ENCODE data around the gene NDUFS3.
A peak's percentile ranks its signal among the peaks of the same experiment; 100 is the strongest.
"Not testable (repeated sequence)": the region's sequence is repeated elsewhere in the genome, so short reads cannot be mapped to it uniquely, and the experiment has no call there.

Gene NDUFS3

DNA sequence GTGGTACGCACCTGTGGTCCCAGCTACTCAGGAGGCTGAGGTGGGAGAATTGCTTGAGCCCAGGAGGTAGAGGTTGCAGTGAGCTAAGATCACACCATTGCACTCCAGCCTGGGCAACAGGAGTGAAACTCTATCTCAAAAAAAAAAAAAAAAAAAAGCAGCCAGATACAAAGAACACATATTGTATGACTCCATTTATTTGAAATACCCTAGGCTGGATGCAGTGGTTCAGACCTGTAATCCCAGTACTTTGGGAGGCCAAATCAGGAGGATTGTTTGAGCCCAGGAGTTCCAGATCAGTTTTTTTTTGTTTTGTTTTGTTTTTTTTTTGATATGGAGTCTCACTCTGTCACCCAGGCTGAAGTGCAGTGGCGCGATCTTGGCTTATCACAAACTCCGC lies 16.5 kb upstream of the NDUFS3 start:
- not testable (repeated sequence) for DNase-seq

DNA sequence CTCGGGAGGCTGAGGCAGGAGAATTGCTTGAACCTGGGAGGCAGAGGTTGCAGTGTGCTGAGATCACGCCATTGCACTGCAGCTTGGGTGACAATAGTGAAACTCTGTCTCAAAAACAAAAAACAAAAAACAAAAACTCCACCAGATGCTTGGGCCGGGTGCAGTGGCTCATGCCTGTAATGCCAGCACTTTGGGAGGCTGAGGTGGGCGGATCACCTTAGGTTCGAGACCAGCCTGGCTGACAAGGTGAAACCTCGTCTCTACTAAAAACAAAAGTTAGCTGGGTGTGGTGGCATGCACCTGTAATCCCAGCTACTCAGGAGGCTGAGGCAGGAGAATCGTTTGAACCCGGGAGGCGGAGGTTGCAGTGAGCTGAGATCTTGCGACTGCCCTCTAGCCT lies 14.5 kb upstream of the NDUFS3 start:
- DNase-seq: not testable (repeated sequence)

DNA sequence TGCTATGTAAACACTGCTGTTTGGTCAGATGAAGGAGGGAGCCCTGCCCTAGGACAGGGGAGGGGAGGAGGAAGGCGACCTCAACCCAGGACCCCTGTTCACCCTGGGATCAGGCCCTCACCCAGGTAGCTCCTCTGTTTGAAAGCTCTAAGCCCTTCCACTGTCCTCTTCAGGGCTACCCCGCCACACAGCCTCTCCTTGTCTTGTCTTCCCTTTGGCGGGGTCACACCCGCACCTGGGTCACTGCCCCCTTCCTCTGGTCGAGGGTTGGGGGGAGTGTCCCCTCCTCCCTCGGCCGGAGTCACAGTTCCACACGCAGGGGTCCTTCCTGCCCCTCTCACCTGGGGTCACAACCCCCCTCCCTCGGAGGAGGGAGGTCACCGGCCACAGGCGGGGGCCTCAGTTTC lies 13.9 kb upstream of the NDUFS3 start:
- no peak for DNase-seq

DNA sequence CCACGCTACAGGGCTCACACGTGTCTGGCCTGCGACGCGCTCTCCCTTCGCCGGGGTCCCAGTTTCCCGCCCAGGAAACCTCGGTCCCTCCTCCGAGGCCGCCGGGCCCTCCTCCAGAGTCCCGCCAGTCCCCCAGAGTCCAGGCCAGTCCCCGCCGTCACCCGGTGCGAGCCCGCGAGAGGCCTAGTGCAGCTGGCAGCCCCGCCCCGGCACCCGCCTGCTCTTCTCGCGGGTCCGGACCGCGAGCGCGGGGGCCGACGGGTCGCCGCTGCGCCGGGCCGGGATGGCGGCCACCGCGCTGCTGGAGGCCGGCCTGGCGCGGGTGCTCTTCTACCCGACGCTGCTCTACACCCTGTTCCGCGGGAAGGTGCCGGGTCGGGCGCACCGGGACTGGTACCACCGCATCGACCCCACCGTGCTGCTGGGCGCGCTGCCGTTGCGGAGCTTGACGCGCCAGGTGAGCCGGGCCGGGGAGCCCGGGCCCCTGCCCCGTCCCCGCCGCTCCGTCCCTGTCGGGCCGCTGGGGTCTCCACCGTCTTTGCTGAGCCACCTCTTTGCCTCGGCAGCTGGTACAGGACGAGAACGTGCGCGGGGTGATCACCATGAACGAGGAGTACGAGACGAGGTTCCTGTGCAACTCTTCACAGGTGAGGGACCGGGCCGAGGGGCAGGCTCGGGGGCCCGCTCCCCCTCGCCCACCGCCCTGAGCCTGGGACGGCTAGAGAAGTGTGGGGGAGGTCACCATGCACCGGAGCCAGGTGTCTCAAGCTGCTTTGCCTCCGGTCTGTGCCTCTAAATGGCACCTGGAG lies 13.3 kb upstream of the NDUFS3 start, which contains the start of gene PTPMT1:
Gene PTPMT1, plus strand, starts transcription at position 260 of the 809 bp plus-strand sequence. Its CDS starts 24 bp downstream, at position 284.
- peak; percentile 41 for DNase-seq

DNA sequence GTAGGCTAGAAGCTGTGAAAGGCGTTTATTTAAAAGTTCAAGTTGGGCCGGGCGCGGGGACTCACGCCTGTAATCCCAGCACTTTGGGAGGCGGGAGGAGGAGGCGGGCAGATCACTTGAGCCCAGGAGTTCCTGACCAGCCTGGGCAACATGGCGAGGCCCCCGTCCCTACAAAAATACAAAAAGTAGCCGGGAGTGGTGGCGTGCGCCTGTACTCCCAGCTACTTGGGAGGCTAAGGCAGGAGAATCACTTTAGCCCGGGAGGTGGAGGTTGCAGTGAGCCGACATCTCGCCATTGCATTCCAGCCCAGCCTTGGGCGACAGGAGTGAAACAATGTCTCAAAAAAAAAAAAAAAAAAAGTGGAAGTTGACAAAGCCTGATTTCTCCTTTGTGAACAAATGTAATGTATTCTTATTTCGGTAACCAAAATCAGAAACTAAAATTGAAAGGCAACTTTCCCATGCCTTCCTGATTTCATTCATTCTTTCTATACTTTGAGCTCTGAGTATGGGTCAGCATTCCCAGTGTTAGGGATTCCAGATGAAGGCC lies 12.7 kb upstream of the NDUFS3 start:
- no peak for DNase-seq

DNA sequence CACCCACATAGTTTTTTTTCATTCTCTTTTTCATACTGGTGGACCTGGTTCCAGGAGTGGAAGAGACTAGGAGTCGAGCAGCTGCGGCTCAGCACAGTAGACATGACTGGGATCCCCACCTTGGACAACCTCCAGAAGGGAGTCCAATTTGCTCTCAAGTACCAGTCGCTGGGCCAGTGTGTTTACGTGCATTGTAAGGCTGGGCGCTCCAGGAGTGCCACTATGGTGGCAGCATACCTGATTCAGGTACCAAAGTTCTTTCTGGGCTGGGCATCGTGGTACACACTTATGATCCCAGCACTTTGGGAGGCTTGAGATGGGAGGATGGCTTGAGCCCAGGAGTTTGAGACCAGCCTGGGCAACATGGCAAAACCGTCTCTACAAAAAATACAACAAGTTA lies 9.2 kb upstream of the NDUFS3 start:
- DNase-seq: no peak

DNA sequence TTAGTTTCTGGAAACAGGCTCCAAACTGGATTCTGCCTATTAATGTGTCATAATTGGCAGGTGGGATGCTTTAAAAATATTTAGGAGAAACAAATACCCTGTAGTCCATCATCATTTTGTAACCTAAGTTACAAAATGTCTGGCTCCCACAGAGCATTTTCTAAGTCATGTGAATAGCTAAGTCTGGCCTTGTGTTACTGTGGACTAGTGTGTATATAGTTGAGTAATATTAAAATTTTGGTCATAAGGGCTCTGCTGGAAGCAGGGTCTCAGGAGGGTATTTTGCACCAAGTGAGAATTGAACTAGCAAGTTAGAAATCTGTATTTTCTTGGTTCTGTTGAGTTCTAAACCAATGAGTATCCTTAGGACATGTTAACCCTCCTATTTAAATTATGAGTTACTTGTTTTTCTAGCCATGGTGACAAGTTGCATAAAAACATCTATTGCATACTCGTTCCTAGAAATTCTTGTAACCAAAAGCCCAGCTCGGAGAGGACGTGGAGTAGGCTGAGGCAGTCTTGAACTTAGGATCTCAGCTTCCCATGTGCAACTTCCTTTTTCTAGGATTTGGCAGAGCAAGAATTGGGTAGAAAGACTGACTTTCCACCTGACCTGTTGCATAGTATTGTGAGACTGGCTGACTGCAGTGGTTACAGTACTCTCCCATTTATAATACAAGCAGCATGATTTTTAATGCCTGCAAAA lies 8.1 kb upstream of the NDUFS3 start:
- DNase-seq: no peak

DNA sequence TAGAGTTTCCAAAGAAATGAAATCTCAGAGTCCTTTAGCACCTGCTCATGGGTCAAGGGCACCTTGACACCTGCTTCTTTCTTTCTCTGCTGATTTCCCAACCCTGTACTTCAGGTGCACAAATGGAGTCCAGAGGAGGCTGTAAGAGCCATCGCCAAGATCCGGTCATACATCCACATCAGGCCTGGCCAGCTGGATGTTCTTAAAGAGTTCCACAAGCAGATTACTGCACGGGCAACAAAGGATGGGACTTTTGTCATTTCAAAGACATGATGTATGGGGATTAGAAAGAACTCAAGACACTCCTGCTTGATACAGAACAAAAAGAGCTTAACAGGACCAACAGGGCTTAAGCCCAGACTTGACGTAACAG lies 7.5 kb upstream of the NDUFS3 start:
- no peak for DNase-seq

DNA sequence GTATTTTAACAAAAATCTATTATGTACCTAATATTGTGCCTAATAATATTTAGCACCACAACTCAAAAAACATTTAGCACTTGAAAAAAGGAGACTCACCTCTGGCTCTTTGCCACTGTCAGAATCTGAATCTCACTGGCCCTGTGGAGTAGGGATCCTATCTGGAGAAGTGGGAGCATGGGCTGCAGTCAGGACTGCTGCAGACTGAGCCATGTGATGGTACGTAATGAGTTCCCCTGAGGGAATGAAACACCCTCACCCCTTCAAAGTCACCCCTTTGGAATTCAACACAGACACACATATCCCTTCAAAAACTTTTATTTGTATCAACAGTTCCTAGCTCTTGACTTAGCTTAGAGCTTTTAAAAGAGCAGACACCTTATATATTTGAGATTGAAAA lies 7.0 kb upstream of the NDUFS3 start:
- DNase-seq: no peak

DNA sequence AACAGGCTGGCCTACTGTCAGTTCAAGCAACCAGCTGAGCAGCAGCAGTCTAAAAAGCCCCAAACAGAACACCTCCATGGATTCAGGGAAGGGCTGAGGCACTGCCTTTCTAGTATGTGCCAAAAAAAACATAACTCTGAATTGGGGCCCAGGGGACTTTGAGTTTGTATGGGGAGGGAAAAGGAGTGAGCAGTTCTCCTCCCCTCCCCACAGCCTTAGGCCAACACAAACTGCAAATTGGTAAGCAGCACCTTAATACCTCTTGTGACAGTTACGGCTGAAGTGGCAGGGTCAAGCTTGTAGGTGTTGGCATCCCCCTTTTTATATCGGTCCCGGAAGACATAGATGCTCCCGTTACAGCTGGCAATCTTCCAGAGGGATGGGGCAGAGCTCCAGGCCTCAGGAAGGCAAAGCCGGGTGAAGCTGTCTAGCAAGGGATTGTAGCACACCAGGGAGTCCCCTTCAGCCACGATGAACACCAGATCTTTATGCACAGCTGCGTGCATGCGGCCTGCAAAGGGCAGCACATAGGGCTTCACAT lies 6.1 kb upstream of the NDUFS3 start:
- peak; percentile 33 for DNase-seq

DNA sequence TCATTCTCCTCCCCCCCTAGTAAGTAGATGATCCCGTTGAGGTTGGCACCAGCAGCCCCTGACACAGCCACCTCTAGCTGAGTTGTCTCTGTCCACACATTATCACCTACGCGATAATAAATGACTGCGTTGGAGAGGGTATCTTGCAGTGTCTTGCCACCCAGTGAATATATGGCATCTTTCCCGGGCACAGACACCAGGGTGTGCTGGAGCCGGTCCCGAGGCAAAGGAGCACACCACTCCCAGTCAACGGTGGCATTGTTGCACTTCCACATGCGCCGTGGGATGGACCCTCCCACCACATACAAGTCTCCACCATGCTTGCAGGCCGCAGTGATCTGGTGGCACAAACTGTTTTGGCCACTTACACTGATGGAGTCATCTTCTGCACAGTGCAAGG lies 5.6 kb upstream of the NDUFS3 start:
- no peak for DNase-seq

DNA sequence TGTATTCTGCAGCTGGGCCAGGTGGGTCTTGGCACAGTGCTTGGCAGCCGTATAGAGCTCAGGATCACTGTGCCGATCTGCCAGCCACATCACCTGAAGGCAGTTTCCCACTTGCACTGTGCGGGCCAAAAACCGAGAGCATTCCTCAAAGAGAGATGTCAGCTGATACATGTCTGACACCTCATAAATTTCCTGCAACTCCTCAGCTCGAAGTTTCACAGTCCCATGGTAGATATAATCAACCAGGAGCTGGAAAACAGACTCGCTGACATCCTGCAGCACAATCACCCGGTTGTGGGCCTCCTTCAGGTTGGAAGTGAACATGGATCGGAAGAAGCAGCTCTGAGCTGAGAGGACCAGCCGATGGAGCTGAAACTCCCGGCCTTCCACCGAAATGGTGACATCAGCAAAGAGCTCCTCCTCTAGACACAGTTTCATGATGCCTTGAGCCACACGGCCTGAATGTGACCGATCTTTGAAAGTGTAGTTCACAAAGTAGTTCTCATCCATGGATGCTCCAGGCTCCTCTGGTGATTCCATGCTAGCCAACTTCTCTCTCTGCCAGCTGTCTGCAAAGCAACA lies 1.3 kb upstream of the NDUFS3 start:
- DNase-seq: no peak

DNA sequence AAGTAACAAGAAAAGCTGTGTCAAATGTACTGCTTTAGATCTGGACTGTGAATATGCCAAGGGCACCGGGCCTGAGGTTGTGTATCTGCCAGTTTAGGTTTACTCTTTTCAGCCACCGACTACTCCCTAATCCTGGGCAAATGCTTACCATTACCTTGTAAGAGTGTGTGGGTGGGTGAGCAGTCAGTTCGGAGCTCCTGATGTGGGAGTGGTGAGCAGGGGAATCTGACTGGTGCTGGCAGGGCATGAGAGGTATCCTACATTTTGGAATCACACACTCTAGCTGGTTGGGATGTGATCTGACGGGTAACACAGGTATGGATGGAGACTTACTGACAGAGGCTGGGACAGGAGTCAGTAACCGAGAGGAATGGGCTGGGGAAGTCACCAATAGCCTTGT lies 5.0 kb downstream of the NDUFS3 start:
- no peak for DNase-seq

DNA sequence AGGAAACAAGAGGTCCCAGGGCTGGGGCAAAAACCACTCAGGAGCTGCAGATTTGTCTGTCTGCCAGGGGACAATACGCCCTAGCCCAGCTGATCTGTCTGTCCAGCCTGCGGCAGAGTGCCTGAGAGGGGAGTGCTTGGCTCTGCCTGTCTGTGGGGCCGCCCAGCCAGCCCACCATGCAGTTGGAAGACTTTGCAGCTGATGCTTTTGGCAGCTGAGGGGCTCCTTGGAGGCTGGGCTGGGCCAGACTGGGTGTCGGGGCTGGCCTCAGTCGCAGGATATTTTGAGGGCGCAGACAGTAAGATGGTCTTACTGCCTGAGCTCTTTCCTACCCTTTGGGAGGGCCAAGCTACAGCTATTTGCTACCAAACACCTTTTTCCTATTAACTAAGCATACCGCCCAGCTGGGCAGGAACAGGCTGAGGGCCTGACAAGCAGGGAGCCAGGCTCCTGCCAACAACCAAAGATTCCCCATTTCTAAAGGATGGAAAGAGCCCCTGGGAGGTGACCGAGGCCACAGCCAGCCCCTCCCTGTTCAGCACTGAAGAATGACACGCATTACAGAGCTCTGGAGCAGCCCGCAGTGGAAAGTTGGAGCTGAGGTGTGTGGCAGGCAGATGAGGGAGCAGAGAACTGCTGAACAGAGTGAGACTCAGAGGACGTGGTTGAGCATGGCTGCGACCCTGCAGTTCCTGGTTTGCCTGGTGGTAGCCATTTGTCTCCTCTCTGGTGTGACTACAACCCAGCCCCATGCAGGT lies 7.4 kb downstream of the NDUFS3 start, which contains the start of gene FAM180B:
Gene FAM180B, plus strand, starts transcription at position 581 of the 758 bp plus-strand sequence. Its CDS starts 91 bp downstream, at position 672.
- no peak for DNase-seq

DNA sequence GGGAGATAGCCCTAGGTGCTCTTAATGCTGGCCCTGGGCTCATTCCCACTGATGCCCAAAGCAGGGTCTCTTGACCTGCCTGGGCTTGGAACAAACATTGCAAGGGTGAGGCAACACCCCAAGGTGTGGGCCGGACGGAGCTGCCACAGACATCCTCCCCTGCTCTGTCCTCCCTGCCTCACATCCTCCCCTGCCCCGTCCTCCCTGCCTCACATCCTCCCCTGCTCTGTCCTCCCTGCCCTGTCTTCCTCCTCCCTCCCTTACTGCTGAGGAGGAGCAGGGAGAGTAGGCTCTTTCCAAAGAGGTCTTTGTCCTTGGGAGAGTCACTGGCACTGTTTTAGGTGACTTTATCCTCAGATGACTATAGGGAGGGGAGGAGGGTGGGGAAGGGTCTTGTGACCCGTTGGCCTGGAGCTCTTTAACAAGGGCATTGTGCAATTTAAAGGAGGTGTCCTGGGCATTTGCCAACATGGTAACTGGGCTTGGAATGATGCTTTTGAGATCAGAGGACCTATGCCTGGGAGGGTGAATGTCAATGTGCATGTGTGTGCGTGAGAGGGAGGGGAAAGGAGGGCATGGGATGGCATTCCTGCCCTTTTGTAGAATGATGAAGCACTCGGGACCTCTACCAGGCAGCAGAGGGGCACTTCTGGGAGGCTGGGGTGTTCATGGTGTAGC lies 8.3 kb downstream of the NDUFS3 start:
- DNase-seq: no peak

DNA sequence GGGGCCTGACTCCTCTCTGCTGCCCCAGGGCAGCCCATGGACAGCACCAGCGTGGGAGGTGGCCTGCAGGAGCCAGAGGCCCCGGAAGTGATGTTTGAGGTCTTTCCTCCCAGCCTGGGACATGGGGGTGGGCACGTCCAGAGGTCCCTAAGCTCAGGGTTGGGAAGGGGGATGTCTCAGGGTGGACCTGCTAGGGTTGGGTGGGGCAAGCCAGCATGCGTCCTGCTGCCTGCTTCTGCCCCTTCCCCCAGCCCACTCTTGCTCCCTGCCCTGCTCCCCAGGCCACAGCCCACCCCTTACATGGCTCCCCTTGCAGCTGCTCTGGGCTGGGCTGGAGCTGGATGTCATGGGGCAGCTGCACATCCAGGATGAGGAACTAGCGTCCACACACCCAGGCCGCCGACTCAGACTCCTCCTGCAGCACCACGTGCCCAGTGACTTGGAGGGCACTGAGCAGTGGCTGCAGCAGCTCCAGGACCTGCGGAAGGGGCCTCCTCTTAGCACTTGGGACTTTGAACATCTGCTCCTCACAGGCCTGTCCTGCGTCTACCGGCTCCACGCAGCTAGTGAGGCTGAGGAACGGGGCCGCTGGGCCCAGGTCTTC lies 9.0 kb downstream of the NDUFS3 start:
- no peak for DNase-seq

DNA sequence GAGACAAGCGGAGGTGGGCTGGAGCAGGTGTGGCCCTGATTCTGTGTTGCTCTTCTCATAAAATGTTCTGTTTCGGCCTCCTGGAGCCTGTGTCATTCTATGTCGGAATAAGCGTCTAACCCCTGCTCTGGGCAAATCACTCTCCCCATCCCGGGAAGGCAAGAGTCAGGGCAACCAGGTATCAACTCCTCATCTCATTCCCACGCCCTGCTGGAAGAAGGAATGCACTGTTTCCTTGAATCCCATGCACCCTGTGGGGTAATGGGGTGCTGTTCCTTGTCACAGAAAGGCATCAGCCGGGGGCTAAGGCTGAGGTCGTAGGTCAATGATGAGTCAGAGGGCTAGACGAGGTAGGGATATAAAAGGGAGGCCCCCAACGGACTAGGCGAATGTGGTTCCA lies 10.2 kb downstream of the NDUFS3 start:
- DNase-seq: no peak

DNA sequence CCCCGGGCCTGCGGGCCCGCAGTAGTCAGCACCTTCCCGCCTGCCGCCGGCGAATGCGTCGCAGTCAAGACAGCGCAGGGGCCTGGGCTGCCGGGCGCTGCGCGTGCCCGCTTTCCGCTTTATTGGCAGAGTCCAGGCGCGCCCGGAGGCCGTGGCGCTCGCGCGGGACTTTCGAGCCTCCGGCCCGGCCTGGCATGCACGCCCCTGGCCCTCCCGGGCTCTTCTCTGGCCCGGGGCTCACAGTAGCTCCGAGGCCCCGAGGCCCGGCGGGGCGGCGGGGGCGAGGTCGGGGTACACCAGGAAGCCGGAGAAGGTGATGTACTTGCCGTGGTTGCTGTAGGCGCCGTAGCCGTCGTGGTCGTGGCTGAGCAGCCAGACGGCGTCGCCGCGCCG lies 10.7 kb downstream of the NDUFS3 start:
- no peak for DNase-seq

DNA sequence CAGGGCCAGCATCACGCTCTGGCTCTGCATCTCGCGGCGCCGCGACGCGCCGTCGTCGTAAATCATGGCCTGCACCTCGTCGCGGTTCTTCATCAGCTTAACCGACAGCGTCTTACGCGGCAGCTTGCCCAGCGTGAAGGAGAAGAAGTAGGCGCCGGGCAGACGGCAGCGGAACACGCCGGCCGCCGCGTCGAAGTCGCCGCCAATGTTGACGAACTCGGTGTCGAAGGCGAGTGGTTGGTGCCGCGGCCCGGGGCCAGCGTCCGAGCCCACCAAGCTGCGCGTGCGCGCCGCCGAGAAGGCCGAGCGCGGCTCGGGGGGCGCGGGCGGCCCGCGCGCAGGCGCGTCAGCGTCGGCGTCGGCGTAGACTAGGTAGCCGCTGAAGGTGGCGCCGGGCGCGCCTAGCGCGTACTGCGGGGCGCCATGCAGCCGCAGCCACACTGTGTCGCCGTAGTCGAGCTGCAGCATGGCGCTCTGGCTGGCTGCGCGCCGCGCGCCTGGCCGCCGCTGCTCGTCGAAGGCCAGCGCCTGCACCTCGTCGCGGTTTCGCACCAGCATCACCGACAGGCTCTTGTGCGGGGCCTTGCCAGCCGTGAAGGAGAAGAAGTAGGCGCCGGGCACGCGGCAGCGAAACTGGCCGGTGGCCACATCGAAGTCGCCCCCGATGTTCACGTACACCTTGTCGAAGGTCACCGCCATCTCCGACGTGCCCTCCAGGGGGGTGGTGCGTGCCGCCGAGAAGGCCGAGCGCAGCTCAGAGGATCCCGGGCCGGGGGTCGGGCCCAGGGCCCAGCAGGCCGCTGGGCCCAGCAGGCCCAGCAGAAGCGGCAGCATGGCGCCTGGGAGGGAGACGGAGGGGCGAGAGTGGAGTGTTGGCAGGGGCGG lies 11.3 kb downstream of the NDUFS3 start:
- no peak for DNase-seq

DNA sequence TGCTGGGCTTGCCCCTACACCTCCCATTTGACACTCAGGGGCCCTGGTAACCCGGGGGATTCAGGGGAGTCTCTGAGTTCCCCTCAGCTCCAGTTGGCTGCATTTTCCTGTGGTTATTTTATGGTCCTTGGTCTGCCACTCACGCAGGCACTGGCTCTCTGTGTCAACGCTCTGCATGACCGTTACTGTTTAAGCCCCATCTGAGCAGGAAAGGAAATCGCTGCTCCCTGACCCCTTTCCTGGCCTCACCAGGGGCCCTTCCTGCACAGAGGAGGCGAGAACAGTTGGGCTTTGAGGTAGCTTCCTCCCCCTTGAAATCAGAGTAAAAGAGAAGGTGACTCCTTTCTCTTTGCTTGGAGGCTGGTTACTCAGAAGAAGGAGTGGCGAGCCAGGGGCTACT lies 12.9 kb downstream of the NDUFS3 start:
- no peak for DNase-seq

DNA sequence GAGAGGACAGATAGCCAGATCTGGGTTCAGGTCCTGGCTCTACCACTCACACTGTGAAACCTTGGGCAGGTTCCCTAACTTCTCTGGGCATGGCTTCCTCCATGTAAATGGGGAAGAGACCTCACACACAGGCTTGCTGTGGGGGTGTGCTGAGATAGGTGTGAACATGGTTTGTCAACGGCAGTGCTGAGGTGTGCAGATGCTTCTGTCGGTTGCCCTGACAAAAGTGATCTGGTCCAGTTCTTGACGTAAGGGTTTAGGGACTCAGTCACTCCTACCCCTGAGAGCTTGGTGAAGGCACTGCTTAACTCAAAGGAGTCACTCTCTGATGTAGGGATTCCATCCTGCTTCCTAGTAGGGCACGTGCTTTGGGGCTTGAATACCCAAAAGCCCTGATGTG lies 13.4 kb downstream of the NDUFS3 start:
- no peak for DNase-seq
